ENCODE data around the gene ANKRD61.
"Not testable (repeated sequence)": the region's sequence is repeated elsewhere in the genome, so short reads cannot be mapped to it uniquely, and the experiment has no call there.

The ANKRD61 gene

DNA sequence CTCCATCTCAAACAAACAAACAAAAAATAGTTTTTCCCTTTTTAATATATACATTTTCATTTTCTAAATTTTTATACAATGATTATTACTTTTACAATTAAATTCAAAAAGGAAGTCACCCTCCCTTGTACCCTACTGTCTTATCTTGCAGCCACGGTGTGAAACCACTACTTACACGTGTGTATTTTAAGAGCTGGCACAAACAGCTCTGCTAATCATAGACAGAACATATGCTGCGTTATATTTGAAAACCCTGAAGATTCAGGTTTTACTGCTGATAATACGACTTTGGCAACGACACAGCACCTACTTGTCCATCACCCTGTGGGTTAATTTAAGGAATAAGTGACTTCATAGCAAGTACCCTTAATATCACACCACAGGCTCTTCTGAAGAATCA lies 991 bp downstream of the ANKRD61 start:
- DNase-seq, result no peak

DNA sequence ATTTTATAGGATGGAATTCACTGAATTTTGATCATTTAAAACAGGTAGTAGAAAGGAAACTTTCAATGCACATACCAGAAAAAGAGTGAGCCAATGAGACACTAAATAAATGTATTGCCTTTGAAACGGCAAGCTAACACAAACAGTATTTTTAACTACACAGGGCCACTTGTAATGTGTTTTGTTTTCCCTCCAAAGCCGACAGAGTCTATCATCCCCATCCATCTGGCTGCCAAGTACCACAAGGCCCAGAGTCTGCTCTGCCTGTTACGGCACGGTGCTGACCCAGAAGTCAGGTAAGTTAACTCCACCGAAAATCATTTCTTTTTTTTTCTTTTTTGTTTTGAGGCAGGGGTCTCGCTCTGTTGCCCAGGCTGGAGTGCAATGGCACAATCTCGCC lies 1.5 kb downstream of the ANKRD61 start:
- DNase-seq, result no peak

DNA sequence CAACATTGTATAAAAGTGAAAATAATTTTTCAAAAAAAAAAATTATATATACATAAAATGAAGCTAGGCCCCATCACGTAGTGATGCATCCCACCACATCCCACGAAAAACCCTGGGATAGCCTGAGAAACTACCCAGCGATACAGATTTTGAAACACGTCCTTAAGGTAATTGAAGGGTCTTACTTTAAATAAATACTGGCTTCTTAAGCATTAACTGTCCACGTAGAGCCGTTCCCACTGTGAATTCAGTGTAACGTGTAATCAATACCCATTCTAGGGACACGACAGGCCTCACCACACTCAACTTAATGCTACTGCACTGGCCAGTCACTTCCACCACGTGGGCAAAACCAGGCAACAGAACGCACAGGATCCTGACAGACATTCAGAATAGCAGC lies 4.0 kb downstream of the ANKRD61 start:
- DNase-seq, result no peak

DNA sequence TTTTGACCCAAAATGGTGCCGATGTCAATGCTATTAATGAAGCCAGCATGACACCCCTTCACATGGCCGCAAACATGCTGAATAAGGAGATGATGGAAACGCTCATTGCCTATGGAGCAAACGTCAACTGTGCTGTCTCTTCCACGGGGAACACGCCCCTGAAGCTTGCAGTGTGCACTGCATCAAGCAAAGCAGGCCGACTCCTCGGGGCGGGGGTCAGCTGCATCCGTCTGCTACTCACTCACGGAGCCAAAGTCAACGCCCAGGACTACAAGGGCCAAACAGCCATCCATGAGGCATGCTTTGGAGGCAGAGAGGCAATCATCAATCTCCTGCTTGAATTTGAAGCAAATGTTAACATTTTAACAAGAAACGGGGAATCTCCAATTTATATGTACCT lies 4.5 kb downstream of the ANKRD61 start:
- DNase-seq, result no peak

DNA sequence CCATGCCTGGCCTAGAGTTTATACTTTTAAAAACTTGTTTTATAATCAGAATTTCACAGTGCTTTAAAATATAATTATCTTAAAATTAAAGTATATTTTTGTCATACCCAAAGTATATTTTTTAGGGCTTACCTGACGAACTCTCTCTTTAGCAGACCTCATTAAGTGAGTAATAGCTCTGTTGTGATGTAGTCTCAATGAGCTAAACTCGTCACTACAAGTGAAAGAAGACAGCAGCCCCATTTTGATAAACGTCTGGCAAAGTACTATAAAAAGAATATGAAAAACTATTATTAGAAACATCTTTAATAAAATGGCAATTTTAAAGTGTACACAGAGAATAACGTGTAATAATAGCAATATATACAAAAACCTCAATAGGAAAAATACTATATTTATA lies 18.6 kb downstream of the ANKRD61 start:
- DNase-seq, result no peak

DNA sequence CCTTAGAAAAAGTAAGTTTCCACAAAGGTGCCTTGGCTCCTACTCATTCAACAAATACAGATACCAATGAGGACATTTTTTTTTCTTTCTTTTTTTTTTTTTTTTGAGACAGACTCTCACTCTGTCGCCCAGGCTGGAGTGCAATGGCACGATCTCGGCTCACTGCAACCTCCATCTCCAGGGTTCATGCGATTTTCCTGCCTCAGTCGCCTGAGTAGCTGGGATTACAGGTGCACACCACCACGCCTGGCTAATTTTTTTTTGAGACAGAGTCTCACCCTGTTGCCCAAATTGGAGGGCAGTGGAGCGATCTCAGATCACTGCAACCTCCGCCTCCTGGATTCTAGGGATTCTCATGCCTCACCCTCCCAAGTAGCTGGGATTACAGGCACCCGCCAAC lies 20.0 kb downstream of the ANKRD61 start:
- DNase-seq, result not testable (repeated sequence)

DNA sequence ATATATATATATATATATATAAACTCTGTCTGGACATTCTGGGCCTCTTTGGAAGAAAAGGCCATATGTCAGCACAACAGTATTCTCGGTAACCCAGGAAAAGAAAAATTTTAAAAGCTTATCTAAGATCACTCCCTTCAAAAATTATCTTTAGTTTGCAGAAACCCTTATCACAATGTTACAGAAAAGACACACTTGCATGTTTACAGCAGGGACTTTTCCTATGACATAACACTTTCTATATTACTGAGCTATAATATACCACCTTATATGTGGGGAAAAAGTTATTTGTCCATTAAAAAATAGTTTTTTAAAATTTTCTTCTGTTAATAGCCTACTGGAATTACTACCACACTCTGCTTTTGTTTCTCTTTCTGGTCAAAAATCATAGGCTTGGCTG lies 25.4 kb downstream of the ANKRD61 start:
- no peak for DNase-seq

DNA sequence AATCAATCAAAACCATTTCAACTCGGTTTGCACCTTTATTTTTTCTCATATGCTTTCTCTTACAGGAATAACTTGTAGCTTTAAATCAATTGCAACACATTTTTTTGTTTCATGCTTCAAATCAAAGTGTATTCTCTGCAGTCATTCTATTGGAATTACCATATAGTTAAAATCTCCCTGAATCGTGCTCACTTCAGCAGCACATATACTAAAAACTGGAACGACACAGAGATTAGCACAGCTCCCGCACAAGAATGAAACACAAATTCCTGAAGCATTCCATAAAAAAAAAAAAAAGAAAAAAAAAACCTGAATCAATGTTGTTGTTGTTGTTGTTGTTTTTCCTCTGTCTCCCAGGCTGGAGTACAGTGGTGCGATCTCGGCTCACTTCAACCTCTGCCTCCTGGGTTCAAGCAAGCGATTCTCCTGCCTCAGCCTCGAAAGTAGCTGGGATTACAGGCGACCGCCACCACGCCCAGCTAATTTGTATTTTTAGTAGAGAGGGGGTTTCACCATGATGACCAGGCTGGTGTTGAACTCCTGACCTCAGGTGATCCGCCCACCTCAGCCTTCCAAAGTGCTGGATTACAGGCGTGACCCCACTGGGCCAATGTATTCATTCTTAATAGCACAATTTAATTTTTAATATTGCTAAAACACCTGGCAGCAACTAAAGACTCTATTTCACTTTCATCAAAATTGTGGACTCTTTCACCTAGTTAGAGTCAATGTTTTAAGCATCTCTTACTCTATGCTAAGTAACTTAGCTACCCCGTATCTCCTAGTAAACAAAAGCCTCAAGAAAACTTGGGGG lies 26.3 kb downstream of the ANKRD61 start:
- no peak for DNase-seq

DNA sequence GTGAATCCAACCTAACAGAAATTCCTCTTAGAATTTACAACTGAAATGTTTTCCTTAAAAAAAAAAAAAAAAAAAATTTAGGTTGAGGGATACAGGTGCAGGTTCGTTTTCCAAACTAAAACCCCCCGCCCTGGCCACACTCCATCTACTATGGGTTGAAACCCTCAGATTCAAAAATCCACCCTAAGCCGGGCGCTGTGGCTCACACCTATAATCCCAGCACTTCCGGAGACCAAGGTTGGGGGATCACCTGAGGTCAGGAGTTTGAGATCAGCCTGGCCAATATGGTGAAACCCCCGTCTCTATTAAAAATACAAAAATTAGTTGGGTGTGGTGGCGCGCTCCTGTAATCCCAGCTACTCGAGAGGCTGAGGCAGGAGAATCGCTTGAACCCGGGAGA lies 28.8 kb downstream of the ANKRD61 start:
- DNase-seq, result not testable (repeated sequence)

DNA sequence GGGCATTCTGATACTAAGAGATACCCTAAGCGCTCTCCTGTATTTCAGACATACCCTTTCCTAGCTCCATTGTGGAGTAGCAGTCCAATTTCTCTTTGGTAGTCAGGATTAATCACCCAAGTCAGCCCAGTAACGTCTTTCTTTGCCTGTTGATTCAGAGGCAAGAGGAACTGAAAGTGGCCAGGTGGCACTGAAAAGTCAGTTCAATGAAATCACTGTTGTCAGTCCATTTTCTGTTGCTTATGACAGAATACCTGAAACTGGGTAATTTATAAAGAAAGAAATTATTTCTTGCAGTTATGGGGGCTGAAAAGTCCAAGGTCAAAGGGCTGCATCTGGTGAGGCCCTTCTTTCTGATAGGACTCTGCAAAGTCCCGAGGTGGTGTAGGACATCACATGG lies 40.2 kb downstream of the ANKRD61 start:
- no peak for DNase-seq

DNA sequence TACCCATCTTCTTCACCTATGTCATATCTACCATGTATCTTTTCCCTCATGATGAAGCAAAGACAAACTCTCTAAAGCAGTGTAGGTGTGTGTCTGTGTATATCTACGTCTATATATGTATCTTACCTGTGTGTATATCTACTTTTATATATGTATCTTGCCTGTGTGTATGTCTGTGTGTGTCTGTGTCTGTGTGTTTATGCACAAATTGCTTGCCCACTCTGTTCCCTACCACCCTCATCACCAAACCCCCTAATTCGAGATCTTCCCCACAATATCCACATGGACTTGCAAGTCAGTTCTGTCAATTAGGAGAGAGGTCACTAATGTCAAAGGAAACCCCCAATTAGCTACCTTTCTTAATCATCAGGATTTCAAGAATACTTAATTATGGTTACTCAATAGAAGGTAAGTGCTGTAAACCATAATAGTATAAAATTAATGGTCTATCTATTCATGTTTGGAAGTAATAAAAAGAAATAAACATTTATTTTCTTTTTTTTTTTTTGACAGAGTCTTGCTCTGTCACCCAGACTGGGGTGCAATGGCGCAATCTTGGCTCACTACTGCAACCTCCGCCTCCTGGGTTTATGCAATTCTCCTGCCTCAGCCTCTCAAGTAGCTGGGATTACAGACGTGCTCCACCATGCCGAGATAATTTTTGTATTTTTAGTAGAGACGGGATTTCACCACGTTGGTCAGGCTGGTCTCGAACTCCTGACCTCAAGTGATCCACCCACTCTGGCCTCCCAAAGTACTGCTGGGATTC lies 43.6 kb downstream of the ANKRD61 start:
- DNase-seq, result no peak

DNA sequence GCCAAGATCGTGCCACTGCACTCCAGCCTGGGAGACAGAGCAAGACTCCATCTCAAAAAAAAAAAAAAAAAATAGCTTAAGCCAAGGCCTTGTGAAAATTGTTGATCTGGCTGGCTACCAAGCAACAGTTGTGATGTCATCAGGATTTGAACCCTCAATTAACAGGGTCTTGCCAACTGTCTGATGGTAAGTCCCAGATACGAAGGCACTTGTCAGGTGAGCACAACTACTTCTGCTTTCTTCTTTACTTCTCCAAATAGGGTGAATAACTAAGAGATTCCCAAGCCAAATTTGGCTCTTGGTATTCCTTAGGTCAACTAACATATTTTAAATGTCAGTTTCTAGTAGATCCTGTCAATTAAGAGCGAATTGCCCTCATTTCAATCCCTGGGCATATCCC lies 47.4 kb downstream of the ANKRD61 start:
- no peak for DNase-seq

DNA sequence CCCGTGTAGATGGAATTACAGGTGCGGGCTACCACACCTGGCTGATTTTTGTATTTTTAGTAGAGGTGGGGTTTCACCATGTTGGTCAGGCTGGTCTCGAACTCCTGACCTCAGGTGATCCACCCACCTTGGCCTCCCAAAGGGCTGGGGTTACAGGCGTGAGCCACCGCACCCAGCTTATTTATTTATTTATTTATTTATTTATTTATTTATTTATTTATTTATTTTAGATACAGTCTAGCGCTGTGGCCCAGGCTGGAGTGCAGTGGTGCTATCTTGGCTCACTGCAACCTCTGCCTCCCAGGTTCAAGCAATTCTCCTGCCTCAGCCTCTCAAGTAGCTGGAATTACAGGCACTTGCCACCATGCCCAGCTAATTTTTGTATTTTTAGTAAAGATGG lies 51.9 kb downstream of the ANKRD61 start:
- DNase-seq, result not testable (repeated sequence)
